DOHH2 (cell line): Measurements from ENCODE around the gene C1orf146.

Experiments used
- H3F3A ChIP-seq: fragments of 200-600 bp; sonication (generic), shearing (Covaris generic); 2 replicates; pipeline ENCODE4 v1.6.0; 2016; ENCODE audit warnings: antibody characterized with exemption, mild to moderate bottlenecking; ENCODE audit not compliant: control insufficient read depth, insufficient read depth
- H3K27ac ChIP-seq: fragments of 200-600 bp; sonication (generic); 2 replicates; pipeline ENCODE4 v1.5.1; 2014; ENCODE audit warnings: low read depth, mild to moderate bottlenecking, low read length, moderate library complexity
- H3K27me3 ChIP-seq: fragments of 200-600 bp; sonication (generic); 2 replicates; pipeline ENCODE4 v1.6.1; 2014; ENCODE audit warnings: mild to moderate bottlenecking, low read length, mixed read lengths; ENCODE audit not compliant: control insufficient read depth
- H3K36me3 ChIP-seq: fragments of 200-600 bp; sonication (generic); 2 replicates; pipeline ENCODE4 v1.6.1; 2014; ENCODE audit warnings: mild to moderate bottlenecking, low read length, moderate library complexity, mixed read lengths; ENCODE audit not compliant: control insufficient read depth
- H3K4me1 ChIP-seq: fragments of 200-600 bp; sonication (generic); 2 replicates; pipeline ENCODE4 v1.6.1; 2014; ENCODE audit warnings: mild to moderate bottlenecking, low read length, mixed read lengths; ENCODE audit not compliant: control insufficient read depth
- H3K4me2 ChIP-seq: fragments of 200-600 bp; sonication (generic); 2 replicates; pipeline ENCODE4 v1.6.0; 2014; ENCODE audit warnings: mild to moderate bottlenecking, low read length, moderate library complexity
- H3K4me3 ChIP-seq: fragments of 200-600 bp; sonication (generic); 2 replicates; pipeline ENCODE4 v1.5.1; 2014; ENCODE audit warnings: mild to moderate bottlenecking, low read length, mixed read lengths
- H3K79me2 ChIP-seq: fragments of 200-600 bp; sonication (generic); 2 replicates; pipeline ENCODE4 v1.6.1; 2014; ENCODE audit warnings: mild to moderate bottlenecking, low read length, mixed read lengths; ENCODE audit not compliant: control insufficient read depth
- H3K9me2 ChIP-seq: fragments of 200-600 bp; sonication (generic); replicated peaks from 2 replicates; pipeline ENCODE4 v1.6.1; 2014; ENCODE audit warnings: mild to moderate bottlenecking, low read length, mixed read lengths; ENCODE audit not compliant: control insufficient read depth
- H3K9me3 ChIP-seq: fragments of 200-600 bp; sonication (generic); 2 replicates; pipeline ENCODE4 v1.6.1; 2014; ENCODE audit warnings: antibody characterized with exemption, low read length, mixed read lengths; ENCODE audit not compliant: control insufficient read depth, insufficient read depth
- H4K20me1 ChIP-seq: fragments of 200-600 bp; sonication (generic); 2 replicates; pipeline ENCODE4 v1.6.0; 2014; ENCODE audit warnings: low read depth, mild to moderate bottlenecking, antibody characterized with exemption, low read length, moderate library complexity; ENCODE audit not compliant: control insufficient read depth, insufficient read depth
- CTCF ChIP-seq: fragments of 200-600 bp; sonication (generic); IDR thresholded peaks from one replicate; pipeline ENCODE4 v1.5.1; 2014; ENCODE audit warnings: antibody characterized with exemption, mild to moderate bottlenecking, low read depth, low read length; ENCODE audit not compliant: poor library complexity, severe bottlenecking
- EZH2phosphoT487 ChIP-seq: fragments of 200-600 bp; sonication (generic); IDR thresholded peaks from 2 replicates; pipeline ENCODE4 v1.6.1; 2017; ENCODE audit warnings: borderline replicate concordance, mild to moderate bottlenecking, antibody characterized with exemption, low read length, moderate library complexity, mixed read lengths

The C1orf146 gene, protein sequence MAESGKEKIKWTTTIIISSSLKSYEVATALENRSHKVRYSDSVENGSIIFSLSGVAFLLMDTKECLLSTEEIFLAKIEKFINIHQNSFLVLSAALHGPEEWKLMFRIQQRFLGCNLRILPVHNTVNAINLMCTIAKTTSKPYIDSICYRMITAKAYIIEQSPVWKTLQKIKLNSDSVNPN

DNA sequence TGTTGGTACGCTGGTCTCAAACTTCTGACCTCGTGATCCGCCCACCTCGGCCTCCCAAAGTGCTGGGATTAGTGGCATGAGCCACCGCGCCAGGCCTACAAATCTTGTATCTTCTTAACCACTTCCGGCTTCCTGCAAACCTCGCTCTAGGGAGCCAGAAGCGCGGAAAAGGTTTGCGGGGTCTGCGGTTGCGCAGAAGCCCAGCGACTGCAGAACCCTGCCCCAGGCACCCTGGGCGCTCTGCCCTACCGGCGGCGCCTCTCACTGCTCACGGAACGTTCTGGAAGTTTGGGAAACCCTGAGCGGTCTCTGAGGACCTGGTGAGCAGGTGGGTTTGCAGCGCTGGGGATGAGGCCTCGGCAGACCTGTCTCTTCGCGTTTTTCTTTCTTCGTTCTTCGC, at the start of gene C1orf146:
Gene C1orf146, plus strand, starts transcription at position 195 of the 400 bp plus-strand sequence. CDS start 13,506 bp downstream, outside the sequence.
- Histone ChIP-seq H3K27ac (no peak within 1 kb of the TSS), H3K4me2 (no peak within 1 kb of the TSS), H3K27me3 (no peaks in the 10 kb centered on the region)

DNA sequence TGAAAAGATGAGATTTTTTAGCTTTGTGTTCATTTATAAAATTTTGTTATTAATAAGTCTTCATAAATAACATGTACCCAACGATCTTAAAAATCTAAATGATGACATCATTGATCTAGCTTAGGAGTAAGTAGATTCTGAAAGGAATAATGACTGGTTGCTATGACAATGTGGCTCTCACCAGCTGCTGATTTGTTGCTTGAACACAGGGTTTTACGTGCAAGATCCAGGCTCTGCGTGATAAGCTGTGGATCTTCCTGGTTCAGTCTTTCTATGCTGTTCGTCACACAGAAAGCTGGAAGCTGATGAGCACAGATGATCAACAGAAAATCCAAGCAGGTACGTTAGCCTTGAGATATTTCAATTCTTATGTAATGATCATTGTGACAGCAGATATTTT, 49.1 kb upstream of the C1orf146 start:
- H4K20me1 ChIP-seq: no peaks in the 10 kb centered on the region
- no peak overlapping the region for H3K4me3 ChIP-seq
- no peak overlapping the region for H3K4me2 ChIP-seq
- H3K27me3 ChIP-seq: no peaks in the 10 kb centered on the region
- no peaks in the 10 kb centered on the region for H3K9me3 ChIP-seq
- no peaks in the 10 kb centered on the region for H3K9me2 ChIP-seq
- H3K4me1 ChIP-seq: no peaks in the 10 kb centered on the region
- no peaks in the 10 kb centered on the region for H3K36me3 ChIP-seq
- no peaks in the 10 kb centered on the region for H3K79me2 ChIP-seq
- H3K27ac ChIP-seq: no peak overlapping the region
- H3F3A ChIP-seq: no peaks in the 10 kb centered on the region
- TF ChIP-seq CTCF: no peak
- TF ChIP-seq EZH2phosphoT487: no peak

More for the DNA sequence above, at the start of gene C1orf146:
- Histone ChIP-seq H3K9me2 (no peaks in the 10 kb centered on the region), H3K79me2 (no peaks in the 10 kb centered on the region), H3K4me1 (no peaks in the 10 kb centered on the region), H3K9me3 (no peaks in the 10 kb centered on the region), H4K20me1 (no peaks in the 10 kb centered on the region), H3F3A (no peaks in the 10 kb centered on the region), H3K36me3 (no peaks in the 10 kb centered on the region), H3K4me3 (no peak within 1 kb of the TSS)
- TF ChIP-seq CTCF (no peak), EZH2phosphoT487 (no peak)

GRCh38 chr1:92169214-92170005, 48.3 kb upstream of the C1orf146 start:
- Histone ChIP-seq H3K4me1 (no peaks in the 10 kb centered on the region), H3K9me3 (no peaks in the 10 kb centered on the region), H4K20me1 (no peaks in the 10 kb centered on the region), H3K4me3 (no peak overlapping the region), H3K27ac (no peak overlapping the region), H3K79me2 (no peaks in the 10 kb centered on the region), H3K27me3 (no peaks in the 10 kb centered on the region), H3F3A (no peaks in the 10 kb centered on the region), H3K36me3 (no peaks in the 10 kb centered on the region), H3K4me2 (no peak overlapping the region), H3K9me2 (no peaks in the 10 kb centered on the region)
- TF ChIP-seq EZH2phosphoT487 (no peak), CTCF (no peak)
